HG03095 (cell line): Measurements from ENCODE around the gene ITPKC.

Experiments
- ATAC-seq: cut with Tn5 transposase; IDR thresholded peaks from one replicate; pipeline ENCODE4 v1.9.1; 2021; ENCODE audit warnings: moderate library complexity; ENCODE audit not compliant: unreplicated experiment

ITPKC gene

DNA sequence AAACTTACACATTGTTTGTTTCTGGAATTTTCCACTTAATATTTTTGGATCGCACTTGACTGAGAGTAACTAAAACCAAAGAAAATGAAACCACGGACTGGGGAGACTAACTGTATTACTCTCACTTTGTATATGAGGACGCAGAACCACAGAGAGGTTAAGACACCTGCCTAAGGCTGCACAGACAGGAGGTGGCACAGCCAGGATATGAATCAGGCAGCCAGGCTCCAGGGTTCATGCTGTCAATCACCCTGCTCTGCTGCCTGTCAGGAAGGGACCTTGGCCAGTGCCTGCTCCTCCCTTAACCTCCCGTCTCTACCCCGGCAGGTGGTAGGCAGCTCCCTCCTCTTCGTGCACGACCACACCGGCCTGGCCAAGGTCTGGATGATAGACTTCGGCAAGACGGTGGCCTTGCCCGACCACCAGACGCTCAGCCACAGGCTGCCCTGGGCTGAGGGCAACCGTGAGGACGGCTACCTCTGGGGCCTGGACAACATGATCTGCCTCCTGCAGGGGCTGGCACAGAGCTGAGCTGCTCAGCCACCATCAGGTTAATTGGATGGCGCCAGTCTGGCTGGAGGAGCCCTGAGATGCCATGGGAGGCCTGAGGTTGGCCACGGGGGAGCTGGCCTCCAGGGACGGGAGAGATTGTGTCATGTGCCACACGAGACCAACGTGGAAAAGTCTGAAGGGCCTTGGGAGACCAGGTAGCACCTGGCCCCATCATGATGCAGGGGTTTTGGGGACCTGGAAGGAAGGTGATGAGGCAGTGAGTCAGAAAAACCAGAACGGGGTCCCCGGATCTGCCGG lies 22.3 kb downstream of the ITPKC start:
- no peak for ATAC-seq

DNA sequence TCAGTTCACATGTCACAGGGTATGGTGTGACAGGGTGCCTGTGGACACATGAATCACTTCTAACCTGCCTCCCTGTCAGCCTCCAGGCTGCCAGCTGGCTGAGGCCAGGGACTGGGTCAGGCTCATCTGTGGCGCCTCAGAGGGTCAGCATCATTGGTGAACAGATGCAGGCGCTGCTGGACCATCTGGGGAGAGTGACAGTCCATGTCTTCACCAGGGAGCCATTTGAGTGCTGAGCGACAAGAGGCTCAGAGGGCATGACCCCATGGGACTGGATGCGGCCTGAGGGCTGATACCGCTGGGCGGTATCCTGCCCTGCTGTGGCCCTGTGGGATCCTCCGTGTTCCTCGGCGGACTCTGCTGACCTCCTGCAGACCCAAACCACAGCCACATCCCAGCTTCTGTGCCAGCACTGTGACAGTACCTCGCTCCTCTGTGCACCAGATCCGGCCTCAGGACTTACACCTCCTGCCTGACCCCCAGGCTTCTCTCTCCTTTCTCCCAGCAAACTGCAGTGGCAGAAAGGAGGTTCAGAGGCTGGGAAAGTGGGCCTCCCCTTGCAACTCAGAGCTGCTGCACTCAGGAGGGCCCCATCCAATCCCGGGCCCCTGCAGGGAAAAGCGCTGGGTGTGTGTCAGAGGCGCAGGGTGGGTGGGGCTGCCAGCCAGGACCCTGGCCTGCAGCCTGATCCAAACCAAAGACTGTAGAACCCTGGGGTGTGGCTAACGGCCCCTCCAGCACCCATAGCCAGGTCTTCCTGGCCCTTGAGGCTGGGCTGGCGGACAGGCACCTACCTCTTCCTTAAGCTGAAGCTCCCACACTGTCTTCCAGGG lies 23.2 kb downstream of the ITPKC start:
- no peak for ATAC-seq

DNA sequence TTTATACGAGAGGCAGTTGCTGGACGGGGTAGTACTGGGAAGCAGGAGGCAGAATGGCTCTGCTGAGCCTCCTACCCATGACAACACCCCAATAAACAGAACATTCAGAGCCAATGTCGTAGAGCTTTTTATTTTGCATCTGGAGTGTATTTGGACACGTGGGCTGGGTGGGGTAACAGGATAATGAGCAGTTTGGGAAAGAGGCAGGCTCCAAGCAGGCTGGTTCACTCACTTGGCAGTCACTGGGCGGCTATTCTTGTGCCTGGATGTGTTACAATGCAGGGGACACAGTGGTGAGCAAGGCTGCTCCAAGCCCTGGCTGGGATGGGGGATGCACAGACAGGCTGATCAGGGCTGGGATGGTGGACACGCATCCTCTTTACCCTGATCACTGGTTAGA lies 23.8 kb downstream of the ITPKC start:
- no peak for ATAC-seq

DNA sequence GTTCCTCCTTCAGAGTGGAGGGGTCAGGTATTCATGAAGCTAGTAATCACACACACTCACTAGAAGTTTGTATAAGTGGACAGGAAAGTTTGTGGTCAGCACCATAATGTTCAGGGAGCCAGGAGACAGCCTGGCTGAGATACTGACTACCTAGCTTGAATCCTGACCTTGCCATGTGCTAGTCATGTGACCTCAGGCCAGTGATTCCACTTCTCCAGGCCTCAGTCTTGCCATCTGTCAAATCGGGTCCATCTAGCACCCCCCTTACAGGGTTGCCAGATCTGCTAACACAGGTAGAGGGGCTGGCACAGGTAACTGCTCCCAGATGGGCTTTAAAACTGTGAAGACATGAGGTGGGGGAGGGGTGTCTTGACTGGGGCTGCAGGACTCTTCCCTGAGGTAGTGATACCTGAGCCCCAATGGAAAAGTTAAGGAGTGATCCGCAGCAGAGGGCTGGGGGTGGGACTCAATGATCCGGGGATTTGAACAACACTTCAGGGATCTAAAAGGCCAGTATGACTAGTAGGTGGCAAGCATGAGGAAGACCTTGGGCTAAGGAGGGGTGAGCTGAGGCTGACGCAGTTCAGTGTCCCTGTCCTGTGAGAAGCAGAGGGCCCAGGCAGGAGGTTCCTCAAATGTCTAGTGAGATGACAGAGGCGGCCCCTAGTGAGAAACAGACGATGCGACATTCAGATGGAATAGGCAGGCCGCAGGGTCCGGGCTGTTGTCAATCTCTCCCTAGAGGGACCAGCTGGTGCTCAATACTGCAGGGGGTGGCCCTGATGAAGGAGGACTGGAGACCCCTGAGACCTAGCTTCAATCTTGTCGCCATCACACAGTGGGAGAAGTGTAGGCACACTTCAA lies 24.8 kb downstream of the ITPKC start:
- ATAC-seq, result no peak

DNA sequence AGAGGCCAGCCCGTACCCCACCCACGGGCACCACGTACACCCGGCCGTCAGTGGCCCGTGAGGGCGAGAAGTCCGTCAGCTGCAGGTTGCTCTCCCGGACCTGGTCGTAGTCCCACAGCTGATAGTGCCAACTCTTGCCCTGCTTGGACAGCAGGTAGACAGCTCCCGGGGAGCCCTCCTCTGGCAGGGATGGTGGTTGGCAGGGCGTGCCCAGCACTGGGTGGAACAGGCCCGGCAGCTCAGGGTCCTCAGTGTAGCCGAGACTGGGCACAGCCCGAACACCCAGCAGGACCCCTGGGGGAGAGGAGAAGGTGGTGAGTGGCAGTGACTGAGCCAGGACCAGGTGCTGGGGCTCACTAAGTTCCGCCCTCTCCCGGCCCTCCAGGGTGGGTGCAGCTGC lies 25.6 kb downstream of the ITPKC start:
- no peak for ATAC-seq

DNA sequence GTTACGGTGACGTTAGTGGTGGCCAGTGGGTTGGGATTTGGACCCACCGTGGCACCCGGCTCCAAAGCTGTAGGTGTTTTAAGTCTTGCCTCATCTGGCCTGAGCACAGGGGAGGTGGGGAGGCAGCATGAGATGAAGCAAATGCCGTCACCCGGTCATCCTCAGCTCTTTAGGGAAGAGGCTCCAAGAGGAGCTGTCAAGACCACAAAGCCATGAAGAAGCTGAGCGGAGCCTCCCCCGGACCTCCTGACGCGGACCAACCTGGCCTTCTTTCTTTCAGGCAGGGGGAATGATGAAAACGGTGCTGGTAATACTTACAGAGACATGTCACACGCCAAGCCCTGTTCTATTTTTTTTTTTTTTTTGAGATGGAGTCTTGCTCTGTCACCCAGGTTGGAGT lies 26.0 kb downstream of the ITPKC start:
- ATAC-seq, result no peak

DNA sequence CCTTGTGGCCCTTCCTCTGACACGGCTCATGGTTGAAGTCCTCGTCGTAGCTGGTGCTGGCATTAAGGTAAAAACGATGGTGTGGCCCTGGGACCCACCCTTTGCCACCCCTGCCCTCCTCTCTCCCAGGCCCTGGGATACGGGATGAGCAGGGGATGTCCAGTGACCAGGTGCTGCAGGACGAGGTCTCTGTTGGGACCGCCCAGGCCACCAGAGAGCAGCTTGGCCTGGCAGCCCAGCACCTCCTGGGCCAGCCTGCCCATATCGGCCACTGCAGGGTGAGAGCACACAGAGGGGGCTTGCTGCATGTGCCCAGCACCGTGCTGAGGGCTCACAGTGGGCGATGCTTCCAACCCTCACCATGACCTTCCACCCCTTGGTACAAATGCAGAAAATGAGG lies 27.0 kb downstream of the ITPKC start:
- ATAC-seq, result no peak

DNA sequence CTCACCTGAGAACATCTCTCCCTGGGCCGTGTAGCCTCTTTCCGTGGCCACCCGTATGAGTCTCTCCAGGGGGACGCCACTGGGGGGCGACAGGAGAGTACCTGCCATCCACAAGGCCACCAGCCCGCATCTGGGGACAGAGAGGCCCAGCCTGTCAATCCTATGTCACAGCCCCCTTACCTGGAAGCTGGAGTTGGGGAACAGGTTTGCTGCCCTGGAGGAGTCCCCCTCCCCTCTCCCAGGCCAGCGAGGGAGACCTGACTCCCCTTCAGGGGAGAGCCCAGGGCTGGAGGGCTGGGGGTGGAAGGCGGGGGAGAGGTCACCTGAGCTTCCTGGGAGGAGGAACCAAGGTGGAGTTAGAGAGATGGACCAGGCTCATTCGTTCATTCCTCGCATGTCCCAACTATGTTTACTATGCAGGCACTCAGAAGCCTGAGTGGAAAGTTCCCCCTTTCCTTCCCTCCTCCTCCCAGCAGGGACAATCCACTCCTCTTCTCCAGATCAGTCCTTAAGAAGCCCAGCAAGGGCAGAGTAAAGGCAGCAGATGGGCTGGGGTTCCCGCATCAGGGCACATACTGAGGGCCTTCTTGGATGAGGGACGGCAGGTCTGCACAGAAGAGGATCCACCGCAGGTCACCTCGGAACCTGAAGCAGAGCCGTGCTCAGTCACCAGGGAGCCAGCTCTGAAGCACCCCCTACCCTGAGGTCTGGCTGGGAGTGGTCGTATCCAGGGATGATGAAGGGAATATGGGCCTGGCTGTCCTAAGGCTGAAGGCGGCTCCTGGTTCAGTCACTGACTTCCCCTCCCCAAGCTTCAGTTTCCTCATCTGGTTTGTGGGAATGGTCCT lies 27.9 kb downstream of the ITPKC start:
- no peak for ATAC-seq

DNA sequence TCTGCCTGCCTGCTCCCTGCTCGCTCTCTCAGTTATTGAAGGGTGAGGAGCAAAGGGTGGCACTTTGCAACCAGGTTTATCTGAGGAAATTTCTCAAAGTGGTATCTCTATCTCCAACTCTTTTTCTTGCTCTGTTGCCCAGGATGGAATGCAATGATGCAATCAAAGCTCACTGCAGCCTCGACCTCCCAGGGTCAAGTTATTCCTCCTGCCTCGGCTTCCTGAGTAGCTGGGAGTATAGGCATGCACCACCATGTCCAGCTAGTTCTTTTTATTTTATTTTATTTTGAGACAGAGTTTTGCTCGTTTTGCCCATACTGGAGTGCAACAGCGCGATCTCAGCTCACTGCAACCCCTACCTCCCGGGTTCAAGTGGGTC lies 28.5 kb downstream of the ITPKC start:
- no peak for ATAC-seq

DNA sequence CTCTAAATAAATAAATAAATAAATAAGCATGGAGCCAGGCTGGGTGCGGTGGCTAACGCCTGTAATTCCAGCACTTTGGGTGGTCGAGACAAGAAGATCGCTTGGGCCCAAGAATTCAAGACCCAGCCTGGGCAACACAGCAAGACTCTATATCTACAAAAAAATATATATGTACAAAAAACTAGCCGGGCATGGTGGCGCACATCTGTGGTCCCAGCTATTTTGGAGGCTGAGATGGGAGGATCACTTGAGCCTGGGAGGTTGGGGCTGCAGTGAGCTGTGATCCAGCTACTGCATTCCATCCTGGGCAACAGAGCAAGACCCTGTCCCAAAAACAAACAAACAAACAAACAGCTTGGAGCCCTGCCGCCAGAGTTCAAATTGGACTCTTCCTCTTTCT lies 30.6 kb downstream of the ITPKC start:
- ATAC-seq, result no peak

DNA sequence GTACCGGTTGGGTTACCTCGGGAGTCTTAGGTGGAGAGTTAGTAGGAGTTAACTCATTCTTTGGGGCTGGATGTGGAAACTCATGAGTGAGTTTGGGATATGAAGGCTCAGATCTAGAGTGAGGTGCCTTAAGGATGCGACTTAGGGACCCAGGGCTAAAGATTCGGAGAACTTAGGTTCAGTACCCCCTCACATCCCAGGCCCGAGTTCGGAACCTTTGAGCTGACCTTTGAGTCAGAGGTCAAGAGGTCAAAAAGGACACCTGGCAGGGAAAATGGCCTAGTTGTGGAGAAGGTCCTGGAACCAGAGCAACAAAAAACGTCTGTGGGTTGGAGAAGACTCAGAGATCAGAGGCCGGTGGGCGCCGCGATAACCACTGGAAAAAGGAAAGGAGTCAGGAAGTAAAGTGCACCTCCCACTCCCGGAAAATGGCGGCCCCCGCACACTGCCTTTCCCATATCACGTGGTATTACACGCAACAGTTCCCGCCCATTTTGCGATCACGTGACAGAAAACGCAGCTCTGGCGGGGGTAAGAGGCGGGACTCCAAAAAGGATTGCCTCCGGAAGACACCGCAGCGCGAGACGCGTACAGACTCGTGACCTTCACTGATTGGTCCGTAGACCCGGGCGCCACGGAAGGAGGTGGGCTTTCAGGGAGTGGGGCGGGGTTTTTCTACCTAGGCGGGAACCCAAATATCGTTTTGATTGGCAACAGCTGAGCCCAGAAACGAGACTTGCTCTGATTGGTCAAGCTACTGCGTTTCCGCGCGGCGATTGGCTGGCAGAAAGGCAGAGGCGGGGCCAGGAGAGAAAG lies 33.4 kb downstream of the ITPKC start, which contains the start of gene ACTMAP:
ACTMAP (minus strand) TSS at position 420 of the 816 bp plus-strand sequence. CDS start 674 bp downstream, outside the sequence.
- ATAC-seq, result peak; percentile 77

DNA sequence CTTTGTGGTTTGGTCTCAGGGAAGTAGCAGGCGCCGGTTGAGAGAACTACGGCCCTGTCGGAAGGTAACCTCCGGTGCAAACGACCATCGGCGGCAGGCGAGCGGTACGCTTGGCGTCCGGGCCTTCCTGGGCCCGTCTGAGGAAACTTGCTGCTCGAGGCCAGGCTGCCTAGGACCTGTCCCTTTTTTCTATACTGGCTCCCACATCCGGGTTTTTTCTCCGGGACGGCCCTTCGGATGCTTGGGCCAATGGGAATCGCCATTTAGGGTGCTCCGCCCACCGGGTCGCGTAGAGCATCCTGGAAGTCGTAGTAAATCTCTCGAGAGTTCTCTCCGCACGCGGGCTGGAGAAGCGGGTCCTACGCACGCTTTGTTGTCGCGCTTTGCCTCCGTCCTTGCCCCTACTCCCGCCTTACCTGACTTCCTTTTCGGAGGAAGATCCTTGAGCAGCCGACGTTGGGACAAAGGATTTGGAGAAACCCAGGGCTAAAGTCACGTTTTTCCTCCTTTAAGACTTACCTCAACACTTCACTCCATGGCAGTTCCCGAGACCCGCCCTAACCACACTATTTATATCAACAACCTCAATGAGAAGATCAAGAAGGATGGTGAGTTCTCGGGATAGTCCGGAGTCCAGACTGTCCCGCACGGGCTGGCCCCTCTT lies 34.1 kb downstream of the ITPKC start, which contains the start of gene SNRPA:
SNRPA (plus strand) TSS at position 330 of the 664 bp plus-strand sequence; CDS start at position 536, 206 bp downstream.
- ATAC-seq, result peak; percentile 47

DNA sequence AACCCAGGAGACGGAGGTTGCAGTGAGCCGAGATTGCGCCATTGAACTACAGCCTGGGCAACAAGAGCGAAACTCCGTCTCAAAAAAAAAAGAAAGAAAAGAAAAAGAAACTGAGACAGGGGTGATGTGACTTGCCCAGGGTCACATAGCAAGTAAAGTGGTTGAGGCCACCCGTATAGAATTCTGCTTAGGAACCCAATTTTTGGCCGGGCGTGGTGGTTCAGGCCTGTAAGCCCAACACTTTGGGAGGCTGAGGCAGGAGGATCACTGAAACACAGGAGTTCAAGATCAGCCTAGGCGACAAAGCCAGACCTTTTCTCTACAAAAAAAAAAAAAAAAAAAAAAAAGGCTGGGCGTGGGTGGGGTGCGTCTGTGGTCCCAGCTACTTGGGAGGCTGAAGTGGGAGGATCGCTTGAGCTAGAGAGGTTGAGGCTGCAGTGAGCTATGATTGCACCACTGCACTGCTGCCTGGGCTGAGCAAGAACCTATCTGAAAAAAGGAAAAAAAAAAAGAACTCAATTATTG lies 35.4 kb downstream of the ITPKC start:
- ATAC-seq, result no peak

DNA sequence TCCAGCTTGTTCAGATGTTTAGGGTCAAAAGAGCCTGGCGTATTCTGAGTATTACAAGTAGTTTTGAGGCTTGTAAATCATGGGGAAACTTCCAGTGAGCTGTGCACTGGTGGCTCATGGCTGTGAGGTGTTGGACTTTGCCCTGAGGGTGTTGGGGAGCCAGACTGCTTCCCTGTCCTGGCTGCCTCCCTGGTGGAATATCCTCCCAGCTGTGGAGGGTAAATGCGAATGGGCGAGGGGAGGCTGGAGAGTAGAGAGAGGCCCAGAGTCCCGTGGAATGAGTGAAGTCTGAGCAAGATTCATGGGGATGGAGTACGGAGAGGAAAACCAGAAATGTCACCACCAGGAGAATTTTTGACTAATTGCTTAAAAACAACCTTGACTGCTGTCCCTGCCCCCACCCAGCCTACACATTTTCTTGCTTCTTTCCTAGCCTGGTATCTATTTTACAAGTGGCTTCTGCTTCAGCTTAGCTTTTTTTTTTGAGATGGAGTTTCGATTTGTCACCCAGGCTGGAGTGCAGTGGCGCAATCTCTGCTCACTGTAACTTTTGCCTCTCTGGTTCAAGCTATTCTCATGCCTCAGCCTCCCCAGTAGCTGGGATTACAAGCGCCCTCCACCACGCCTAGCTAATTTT lies 37.8 kb downstream of the ITPKC start:
- no peak for ATAC-seq

DNA sequence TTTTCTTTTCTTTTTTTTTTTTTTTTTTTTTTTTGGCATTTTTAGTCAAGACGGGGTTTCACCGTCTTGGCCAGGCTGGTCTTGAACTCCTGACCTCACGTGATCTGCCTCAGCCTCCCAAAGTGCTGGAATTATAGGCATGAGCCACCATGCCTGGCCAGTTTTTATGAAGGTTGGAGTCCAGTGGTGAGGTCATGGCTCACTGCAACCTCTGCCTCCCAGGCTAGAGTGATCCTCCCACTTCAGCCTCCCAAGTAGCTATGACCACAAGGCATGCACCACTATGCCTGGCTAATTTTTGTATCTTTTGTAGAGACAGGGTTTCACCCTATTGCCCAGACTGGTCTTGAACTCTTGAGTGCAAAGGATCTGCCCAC lies 38.3 kb downstream of the ITPKC start:
- ATAC-seq, result no peak

DNA sequence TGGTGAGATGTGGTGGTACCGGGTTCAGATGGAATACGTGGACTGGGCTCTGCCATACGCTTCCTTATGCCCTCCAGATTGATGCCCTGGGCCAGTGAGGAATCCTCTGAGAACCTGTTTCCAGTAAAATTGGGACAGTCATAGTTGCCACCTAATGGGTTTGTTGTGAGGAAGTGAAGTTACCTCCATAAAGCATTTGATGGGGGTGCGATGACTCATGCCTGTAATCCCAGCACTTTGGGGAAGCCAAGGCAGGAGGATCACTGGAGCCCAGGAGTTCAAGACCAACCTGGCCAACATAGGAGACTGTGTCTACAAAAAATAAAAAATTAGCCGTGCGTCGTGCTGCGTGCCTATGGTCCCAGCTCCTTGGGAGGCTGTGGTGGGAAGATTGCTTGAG lies 38.9 kb downstream of the ITPKC start:
- ATAC-seq, result no peak

DNA sequence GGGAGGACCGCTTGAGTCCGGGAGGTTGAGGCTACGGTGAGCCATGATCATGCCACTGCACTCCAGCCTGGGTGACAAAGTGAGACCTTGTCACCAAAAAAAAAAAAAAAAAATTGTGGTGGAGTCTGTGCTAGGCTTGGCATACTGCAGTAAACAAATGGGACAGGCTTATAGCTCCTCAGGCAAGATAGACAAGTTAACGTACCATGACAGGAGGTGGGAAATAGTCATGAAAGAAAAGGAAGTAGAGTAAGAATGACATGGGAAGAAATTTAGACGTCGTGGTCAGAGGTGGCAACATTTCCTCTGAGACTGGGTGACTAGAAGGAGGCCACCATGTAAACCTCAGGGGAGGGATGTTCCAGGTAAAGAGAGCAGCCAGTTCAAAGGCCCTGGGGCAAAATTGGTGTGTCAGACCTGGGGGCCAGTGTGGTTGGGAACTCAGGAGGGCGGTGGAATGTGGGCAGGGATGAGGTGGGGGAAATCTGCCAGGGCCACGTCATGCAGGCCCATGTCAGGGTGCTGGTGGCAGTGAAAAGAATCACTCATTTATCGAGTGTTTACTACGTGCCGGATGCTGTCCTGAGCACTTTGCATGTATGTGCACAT lies 39.7 kb downstream of the ITPKC start:
- ATAC-seq, result no peak

DNA sequence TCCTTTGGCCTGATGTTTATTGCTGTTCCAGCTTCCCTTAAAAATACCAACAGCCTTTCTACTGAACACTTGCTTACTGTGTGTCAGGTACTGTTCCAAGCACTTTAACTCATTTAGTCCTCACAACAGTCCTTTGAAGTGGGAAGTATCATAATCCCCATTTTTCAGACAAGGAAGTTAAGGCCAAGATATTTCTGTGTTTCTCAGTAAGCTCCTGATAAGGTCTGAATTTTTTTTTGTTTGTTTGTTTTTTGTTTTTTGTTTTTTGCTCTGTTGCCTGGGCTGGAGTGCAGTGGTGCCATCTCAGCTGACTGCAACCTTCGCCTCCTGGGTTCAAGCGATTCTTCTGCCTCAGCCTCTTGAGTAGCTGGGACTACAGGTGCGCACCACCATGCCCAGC lies 41.6 kb downstream of the ITPKC start:
- no peak for ATAC-seq
